Activated CD8-positive, alpha-beta memory T cell treated with anti-CD3 and anti-CD28 coated beads, Interleukin-2, amount 50 U/mL, for 24 hours (primary cell): Measurements from ENCODE around the gene THOC5.
"Not testable (repeated sequence)": the region's sequence is repeated elsewhere in the genome, so short reads cannot be mapped to it uniquely, and the experiment has no call there.

Experiments used
- DNase-seq: peaks from one replicate; pipeline ENCODE4 v3.0.0-alpha.2; 2020; ENCODE audit errors: extremely low read depth

The THOC5 gene

GRCh38 chr22:29553351-29554224 is at the start of gene THOC5:
Gene THOC5 (minus strand): TSS chr22:29553757. CDS start chr22:29549147, 4,610 bp downstream.
- DNase-seq = peak; percentile 74

GRCh38 chr22:29598684-29599020 is 45.1 kb upstream of the THOC5 start:
- no peak for DNase-seq

GRCh38 chr22:29597871-29598683 is 44.5 kb upstream of the THOC5 start:
- not testable (repeated sequence) for DNase-seq

- DNase-seq = no peak
Measured at GRCh38 chr22:29596408-29596807, 42.9 kb upstream of the THOC5 start.

GRCh38 chr22:29594447-29594846 is 40.9 kb upstream of the THOC5 start:
- not testable (repeated sequence) for DNase-seq

GRCh38 chr22:29593923-29594322 is 40.4 kb upstream of the THOC5 start:
- DNase-seq = no peak

- DNase-seq = no peak
Measured at GRCh38 chr22:29587938-29588699, 34.6 kb upstream of the THOC5 start.

- not testable (repeated sequence) for DNase-seq
Measured at GRCh38 chr22:29586193-29586705, 32.7 kb upstream of the THOC5 start.

GRCh38 chr22:29584975-29585374 is 31.4 kb upstream of the THOC5 start:
- DNase-seq = no peak

GRCh38 chr22:29581799-29582198 is 28.2 kb upstream of the THOC5 start:
- no peak for DNase-seq

GRCh38 chr22:29580200-29580810 is 26.7 kb upstream of the THOC5 start:
- DNase-seq = no peak

- no peak for DNase-seq
Measured at GRCh38 chr22:29578462-29579200, 25.1 kb upstream of the THOC5 start.

GRCh38 chr22:29574762-29575450 is 21.3 kb upstream of the THOC5 start:
- DNase-seq = no peak

GRCh38 chr22:29570912-29571549 is 17.5 kb upstream of the THOC5 start:
- DNase-seq = no peak

GRCh38 chr22:29570456-29570855 is 16.9 kb upstream of the THOC5 start:
- DNase-seq = no peak

GRCh38 chr22:29569011-29569678 is 15.6 kb upstream of the THOC5 start:
- DNase-seq = no peak

- DNase-seq = no peak
Measured at GRCh38 chr22:29567338-29567737, 13.8 kb upstream of the THOC5 start.

GRCh38 chr22:29566513-29566912 is 13.0 kb upstream of the THOC5 start:
- not testable (repeated sequence) for DNase-seq
